Liver (tissue), 3 donors: ENCODE measurements around the gene ERBB4.

Experiments
- CTCF ChIP-seq: fragments of 150-350 bp; IDR thresholded peaks from 2 replicates; pipeline ENCODE4 v1.5.1; 2017; ENCODE audit warnings: improper control_type of control experiment, low read depth, low read length; ENCODE audit not compliant: missing input control
- FOXA1 ChIP-seq: IDR thresholded peaks from 2 replicates; pipeline ENCODE4 v1.6.1; 2016; ENCODE audit warnings: antibody characterized with exemption
- JUND ChIP-seq, 2 donors: IDR thresholded peaks; 2 replicates each; pipeline ENCODE4 v1.6.1; 2016; ENCODE audit warnings: antibody characterized with exemption in 2 of 2
- RAD21 ChIP-seq, 2 donors: IDR thresholded peaks; 2 replicates each; pipeline ENCODE4 v1.6.1; 2016; ENCODE audit warnings: antibody characterized with exemption in 2 of 2, mild to moderate bottlenecking in 2 of 2
- TAF1 ChIP-seq: conservative IDR thresholded peaks from 2 replicates; pipeline ENCODE4 v1.6.1; 2016; ENCODE audit warnings: antibody characterized with exemption, mild to moderate bottlenecking
- YY1 ChIP-seq: IDR thresholded peaks from 2 replicates; pipeline ENCODE4 v1.6.1; 2016; ENCODE audit warnings: antibody characterized with exemption, mild to moderate bottlenecking
- ZBTB33 ChIP-seq: IDR thresholded peaks from 2 replicates; pipeline ENCODE4 v1.6.1; 2016; ENCODE audit warnings: antibody characterized with exemption
- donor health status: healthy.
- donor health status: healthy.

- TF ChIP-seq RAD21 (IDR thresholded peaks at IDR 0.05) (no peak), CTCF (no peak), FOXA1 (no peak), ZBTB33 (no peak), JUND (IDR thresholded peaks at IDR 0.05) (no peak), YY1 (no peak), TAF1 (no peak)
Measured at GRCh38 chr2:212119591-212119990, 419.0 kb downstream of the ERBB4 start.
